GM10847 (cell line): Measurements from ENCODE around the gene FBXO22.
A peak's percentile ranks its signal among the peaks of the same experiment; 100 is the strongest.

Experiments
- POLR2A ChIP-seq: IDR thresholded peaks from 2 replicates; pipeline ENCODE4 v1.6.1; 2011; ENCODE audit not compliant: insufficient read length; ENCODE audit errors: extremely low read depth

Gene FBXO22

DNA sequence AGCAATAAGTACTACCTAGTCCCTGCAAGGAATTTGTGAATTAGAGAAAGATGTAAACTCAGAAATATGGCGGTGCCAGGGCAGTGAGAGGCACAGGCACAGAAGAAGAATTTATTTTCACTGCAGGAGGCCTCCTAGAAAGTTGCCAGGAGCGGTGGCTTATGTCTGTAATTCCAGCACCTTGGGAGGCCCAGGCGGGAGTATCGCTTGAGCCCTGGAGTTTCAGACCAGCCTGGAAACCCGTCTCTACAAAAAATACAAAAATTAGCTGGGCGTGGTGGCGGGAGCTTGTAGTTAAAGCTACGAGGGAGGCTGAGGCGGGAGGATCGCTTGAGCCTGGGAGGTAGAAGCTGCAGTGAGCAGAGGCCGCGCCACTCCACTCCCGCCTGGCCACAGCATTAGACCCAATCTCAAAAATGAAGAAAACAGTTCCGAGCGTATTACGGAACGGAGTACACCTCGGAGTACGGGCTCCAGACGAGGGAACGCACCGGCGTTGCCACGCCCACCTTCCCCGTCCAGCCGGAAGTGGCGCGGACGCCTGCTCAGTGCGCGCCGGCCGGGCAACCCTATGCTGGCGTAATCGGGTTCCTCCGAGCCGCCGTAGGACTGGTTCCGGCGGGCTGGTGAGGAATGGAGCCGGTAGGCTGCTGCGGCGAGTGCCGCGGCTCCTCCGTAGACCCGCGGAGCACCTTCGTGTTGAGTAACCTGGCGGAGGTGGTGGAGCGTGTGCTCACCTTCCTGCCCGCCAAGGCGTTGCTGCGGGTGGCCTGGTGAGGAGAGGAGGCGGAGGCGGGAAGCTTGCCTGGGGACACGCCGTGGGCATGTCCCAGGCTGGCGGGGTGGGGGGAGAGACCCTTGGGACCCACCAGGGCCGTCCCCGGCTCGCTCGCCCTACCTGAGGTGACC is at the start of gene FBXO22:
Gene FBXO22, plus strand, starts transcription at position 548 of the 909 bp plus-strand sequence. Its CDS starts 86 bp downstream, at position 634.
- TF ChIP-seq POLR2A, result peak; percentile 87

DNA sequence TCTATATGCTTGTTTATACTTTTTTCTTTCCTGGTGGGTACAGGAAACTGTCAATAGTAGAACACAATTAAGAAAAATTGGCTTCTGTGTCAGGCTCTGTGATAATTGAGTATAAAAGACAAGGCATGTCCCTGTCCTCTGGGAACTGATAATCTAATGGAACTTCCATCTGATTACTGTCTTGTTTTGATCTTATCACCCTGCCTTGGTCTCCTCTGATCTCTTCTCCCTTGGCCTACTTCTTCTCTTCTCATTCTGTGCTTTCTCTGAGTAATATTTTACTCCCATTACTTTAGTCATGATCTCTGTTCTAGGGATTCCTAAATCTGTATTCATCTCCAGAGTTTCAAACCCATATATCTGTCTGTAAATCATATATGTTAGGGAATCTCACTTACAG is 45.8 kb upstream of the FBXO22 start:
- TF ChIP-seq POLR2A, result no peak

GRCh38 chr15:75861750-75862402 is 41.8 kb upstream of the FBXO22 start:
- TF ChIP-seq POLR2A, result no peak

DNA sequence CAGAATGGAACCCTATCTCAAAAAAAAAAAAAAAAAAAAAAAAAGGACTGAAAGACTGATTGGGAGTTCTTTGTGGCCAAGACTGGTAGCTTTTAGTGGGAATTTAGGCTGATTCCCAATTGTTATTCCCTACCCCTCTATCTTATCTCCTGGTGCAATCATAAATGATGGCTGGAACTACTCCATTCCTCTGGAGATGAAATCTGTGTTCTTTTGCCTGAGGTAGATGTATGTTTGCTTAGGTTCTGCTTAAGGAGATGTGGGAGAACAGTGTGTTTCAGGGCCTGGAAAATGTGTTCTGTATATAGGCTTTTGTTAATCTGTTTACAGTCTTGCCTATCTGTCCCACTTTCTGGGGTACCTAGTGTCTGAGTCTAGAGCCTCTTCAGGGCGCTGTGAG is 40.9 kb upstream of the FBXO22 start:
- TF ChIP-seq POLR2A, result no peak

DNA sequence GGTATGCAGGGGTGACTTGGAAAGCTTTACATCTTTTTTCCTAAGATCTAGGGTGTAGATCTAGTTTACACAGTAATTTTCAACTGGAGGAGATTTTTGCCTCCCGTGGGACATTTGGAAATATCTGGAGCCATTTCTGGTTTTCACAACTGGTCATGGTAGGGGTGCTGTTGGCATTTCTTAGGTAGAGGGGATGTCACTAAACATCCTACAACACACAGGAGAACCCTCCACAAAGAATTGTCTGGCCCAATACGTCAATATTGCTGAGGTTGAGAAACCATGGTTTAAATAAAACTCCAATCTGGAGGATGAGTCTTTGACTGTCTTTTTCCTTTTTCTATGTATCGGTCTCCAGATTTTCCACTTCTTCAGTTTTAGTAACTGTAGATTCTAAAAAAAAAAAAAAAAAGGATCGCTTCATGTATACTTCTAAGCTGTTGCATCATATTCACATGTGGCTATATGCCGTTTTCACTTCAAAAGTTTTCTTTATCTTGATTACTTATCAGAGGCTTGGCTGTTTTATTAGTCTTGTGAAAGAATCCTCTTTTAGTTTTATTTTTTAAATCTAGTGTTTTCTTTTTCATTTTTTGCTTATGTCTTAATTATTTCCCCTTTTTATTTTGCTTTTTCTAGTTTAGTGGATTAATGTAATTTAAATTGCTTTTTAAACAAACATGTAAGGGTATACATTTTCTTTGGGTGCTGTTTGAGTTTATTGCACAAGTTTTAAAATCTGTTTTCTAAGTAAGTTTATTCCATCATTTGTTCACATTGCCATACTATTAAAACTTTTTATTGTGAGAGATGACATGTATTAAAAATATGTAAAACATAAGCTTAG is 39.2 kb upstream of the FBXO22 start:
- no peak for TF ChIP-seq POLR2A

DNA sequence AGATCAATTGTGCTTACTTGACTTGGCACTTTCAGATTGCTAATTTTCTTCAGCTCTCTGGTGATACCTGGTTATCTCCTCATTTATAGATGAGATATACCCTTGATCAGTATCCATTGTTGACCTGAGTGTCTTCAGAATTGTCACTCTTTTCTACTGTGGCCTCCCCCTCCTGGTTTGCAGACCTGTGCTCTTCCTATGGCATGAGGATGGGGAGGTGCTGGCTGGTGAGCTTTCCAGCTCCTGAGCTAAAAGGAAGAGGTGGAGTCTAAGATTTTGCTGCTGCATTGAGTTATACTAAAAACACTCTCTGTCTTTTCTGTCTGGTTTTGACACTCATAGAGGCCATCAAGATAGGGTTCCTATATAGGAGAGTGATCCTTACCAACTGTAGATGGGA is 36.8 kb upstream of the FBXO22 start:
- no peak for TF ChIP-seq POLR2A

- no peak for TF ChIP-seq POLR2A
Observed at GRCh38 chr15:75867449-75867848, 36.2 kb upstream of the FBXO22 start.

DNA sequence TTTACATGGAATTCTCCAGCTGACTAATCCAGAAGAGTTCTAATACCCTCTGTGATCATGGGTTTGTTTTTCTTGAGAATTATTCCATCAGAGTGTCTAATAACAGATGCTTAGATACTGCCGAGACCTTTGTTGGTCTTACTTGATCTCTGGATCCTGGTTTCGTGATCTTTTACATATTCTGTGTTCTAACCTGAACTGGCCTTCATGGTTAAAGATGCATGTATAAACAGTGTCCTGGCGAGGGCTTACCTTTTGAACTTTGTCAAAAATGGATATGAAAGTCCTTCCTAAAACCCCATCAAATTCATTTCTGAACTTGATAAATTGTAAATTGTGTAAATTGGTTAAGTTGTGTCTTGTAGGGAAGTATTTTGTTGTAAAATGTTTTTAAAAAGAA is 35.7 kb upstream of the FBXO22 start:
- TF ChIP-seq POLR2A, result no peak

GRCh38 chr15:75869446-75869845 is 34.2 kb upstream of the FBXO22 start:
- TF ChIP-seq POLR2A, result no peak

- no peak for TF ChIP-seq POLR2A
Observed at GRCh38 chr15:75872403-75872990, 31.2 kb upstream of the FBXO22 start.

GRCh38 chr15:75884041-75884440 is 19.6 kb upstream of the FBXO22 start:
- TF ChIP-seq POLR2A, result no peak

- TF ChIP-seq POLR2A, result no peak
Observed at GRCh38 chr15:75887178-75887577, 16.5 kb upstream of the FBXO22 start.

GRCh38 chr15:75891895-75892294 is 11.8 kb upstream of the FBXO22 start:
- no peak for TF ChIP-seq POLR2A

- no peak for TF ChIP-seq POLR2A
Observed at GRCh38 chr15:75895731-75896130, 7.9 kb upstream of the FBXO22 start.

- no peak for TF ChIP-seq POLR2A
Observed at GRCh38 chr15:75900577-75900976, 3.1 kb upstream of the FBXO22 start.
